ENCODE data around the gene TARS1.

DNA sequence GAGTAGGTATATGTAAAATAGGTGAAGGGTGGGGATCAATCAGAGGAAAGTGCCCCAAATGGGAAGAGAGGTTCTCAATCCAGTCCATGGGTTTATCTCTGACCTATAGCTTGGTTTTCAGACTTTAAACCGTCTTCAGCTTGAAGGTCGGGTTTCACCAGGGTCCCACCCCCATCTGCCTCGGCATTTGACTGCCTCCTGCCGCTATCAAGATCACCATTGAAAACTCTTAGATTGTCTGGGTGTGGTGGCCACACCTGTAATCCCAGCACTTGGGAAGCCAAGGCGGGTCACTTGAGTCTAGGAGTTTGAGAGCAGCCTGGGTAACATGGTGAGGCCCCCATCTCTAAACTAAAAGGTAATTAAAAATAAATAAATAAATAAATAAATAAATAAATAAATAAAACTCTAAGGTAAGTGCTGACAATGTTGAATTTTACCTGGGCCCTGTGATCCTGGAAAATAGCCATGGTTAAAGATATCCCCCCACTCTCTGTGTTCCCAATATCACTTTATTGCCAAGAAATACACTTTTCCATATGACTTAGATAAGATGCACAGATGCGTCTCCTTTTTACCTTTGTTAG, 48.8 kb downstream of the TARS1 start:
- TF ChIP-seq POLR2AphosphoS5 (IDR thresholded peaks at IDR 0.05), result no peak
- TF ChIP-seq POLR2A (IDR thresholded peaks at IDR 0.05), result no peak
- TF ChIP-seq, protein P1, sequence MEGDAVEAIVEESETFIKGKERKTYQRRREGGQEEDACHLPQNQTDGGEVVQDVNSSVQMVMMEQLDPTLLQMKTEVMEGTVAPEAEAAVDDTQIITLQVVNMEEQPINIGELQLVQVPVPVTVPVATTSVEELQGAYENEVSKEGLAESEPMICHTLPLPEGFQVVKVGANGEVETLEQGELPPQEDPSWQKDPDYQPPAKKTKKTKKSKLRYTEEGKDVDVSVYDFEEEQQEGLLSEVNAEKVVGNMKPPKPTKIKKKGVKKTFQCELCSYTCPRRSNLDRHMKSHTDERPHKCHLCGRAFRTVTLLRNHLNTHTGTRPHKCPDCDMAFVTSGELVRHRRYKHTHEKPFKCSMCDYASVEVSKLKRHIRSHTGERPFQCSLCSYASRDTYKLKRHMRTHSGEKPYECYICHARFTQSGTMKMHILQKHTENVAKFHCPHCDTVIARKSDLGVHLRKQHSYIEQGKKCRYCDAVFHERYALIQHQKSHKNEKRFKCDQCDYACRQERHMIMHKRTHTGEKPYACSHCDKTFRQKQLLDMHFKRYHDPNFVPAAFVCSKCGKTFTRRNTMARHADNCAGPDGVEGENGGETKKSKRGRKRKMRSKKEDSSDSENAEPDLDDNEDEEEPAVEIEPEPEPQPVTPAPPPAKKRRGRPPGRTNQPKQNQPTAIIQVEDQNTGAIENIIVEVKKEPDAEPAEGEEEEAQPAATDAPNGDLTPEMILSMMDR (IDR thresholded peaks at IDR 0.05), result no peak
- no peak for TF ChIP-seq EP300 (IDR thresholded peaks at IDR 0.05)

All from suprapubic skin (tissue), 4 donors.